ENCODE data around the gene KCTD6.

KCTD6 gene

GRCh38 chr3:58484722-58485069, 7.2 kb upstream of the KCTD6 start:
- H3K9ac ChIP-seq (ENCODE audit: low read depth in 1 of 2, low read length in 2 of 2): no peak overlapping the region
- peaks cover 0 to 6% of the 10 kb centered on the region in 2 donors for H3K4me1 ChIP-seq (ENCODE audit: control insufficient read depth in 2 of 2, insufficient read depth in 2 of 2, low read length in 2 of 2)
- H3K9me3 ChIP-seq (ENCODE audit: control insufficient read depth in 2 of 2, low read length in 2 of 2): no peaks in the 10 kb centered on the region
- no peak overlapping the region for H3K27ac ChIP-seq (ENCODE audit: low read depth in 2 of 2, low read length in 2 of 2)
- no peaks in the 10 kb centered on the region for H3K36me3 ChIP-seq (ENCODE audit: control insufficient read depth in 2 of 2, insufficient read depth in 2 of 2, low read length in 2 of 2)
- H3K4me3 ChIP-seq (ENCODE audit: low read length in 2 of 2): no peak overlapping the region
- no peaks in the 10 kb centered on the region for H3K27me3 ChIP-seq (ENCODE audit: control insufficient read depth in 2 of 2, insufficient read depth in 2 of 2, low read length in 2 of 2)

- H3K27me3 ChIP-seq (ENCODE audit: control insufficient read depth in 2 of 2, insufficient read depth in 2 of 2, low read length in 2 of 2): no peaks in the 10 kb centered on the region
- no peak overlapping the region for H3K27ac ChIP-seq (ENCODE audit: low read depth in 2 of 2, low read length in 2 of 2)
- peaks cover 0 to 7% of the 10 kb centered on the region in 2 donors for H3K4me1 ChIP-seq (ENCODE audit: control insufficient read depth in 2 of 2, insufficient read depth in 2 of 2, low read length in 2 of 2)
- H3K4me3 ChIP-seq (ENCODE audit: low read length in 2 of 2): no peak overlapping the region
- H3K9ac ChIP-seq (ENCODE audit: low read depth in 1 of 2, low read length in 2 of 2): no peak overlapping the region
- no peaks in the 10 kb centered on the region for H3K36me3 ChIP-seq (ENCODE audit: control insufficient read depth in 2 of 2, insufficient read depth in 2 of 2, low read length in 2 of 2)
- no peaks in the 10 kb centered on the region for H3K9me3 ChIP-seq (ENCODE audit: control insufficient read depth in 2 of 2, low read length in 2 of 2)
These were observed 6.0 kb upstream of the KCTD6 start for GRCh38 chr3:58485801-58486435.

GRCh38 chr3:58487140-58487886, 4.6 kb upstream of the KCTD6 start:
- H3K36me3 ChIP-seq (ENCODE audit: control insufficient read depth in 2 of 2, insufficient read depth in 2 of 2, low read length in 2 of 2): no peaks in the 10 kb centered on the region
- H3K27ac ChIP-seq (ENCODE audit: low read depth in 2 of 2, low read length in 2 of 2): no peak overlapping the region
- H3K4me3 ChIP-seq (ENCODE audit: low read length in 2 of 2): no peak overlapping the region
- H3K9me3 ChIP-seq (ENCODE audit: control insufficient read depth in 2 of 2, low read length in 2 of 2): no peaks in the 10 kb centered on the region
- H3K27me3 ChIP-seq (ENCODE audit: control insufficient read depth in 2 of 2, insufficient read depth in 2 of 2, low read length in 2 of 2): no peaks in the 10 kb centered on the region
- H3K4me1 ChIP-seq (ENCODE audit: control insufficient read depth in 2 of 2, insufficient read depth in 2 of 2, low read length in 2 of 2): peaks cover 4 to 13% of the 10 kb centered on the region in 2 donors
- H3K9ac ChIP-seq (ENCODE audit: low read depth in 1 of 2, low read length in 2 of 2): peak overlapping the region in 1 of 2 donors; percentile 14

- H3K9me3 ChIP-seq (ENCODE audit: control insufficient read depth in 2 of 2, low read length in 2 of 2): no peaks in the 10 kb centered on the region
- H3K36me3 ChIP-seq (ENCODE audit: control insufficient read depth in 2 of 2, insufficient read depth in 2 of 2, low read length in 2 of 2): no peaks in the 10 kb centered on the region
- no peak overlapping the region for H3K9ac ChIP-seq (ENCODE audit: low read depth in 1 of 2, low read length in 2 of 2)
- no peak overlapping the region for H3K27ac ChIP-seq (ENCODE audit: low read depth in 2 of 2, low read length in 2 of 2)
- no peaks in the 10 kb centered on the region for H3K27me3 ChIP-seq (ENCODE audit: control insufficient read depth in 2 of 2, insufficient read depth in 2 of 2, low read length in 2 of 2)
- peaks cover 18 to 27% of the 10 kb centered on the region in 2 donors for H3K4me1 ChIP-seq (ENCODE audit: control insufficient read depth in 2 of 2, insufficient read depth in 2 of 2, low read length in 2 of 2)
- no peak overlapping the region for H3K4me3 ChIP-seq (ENCODE audit: low read length in 2 of 2)
These were observed 2.9 kb upstream of the KCTD6 start for GRCh38 chr3:58488967-58489366.

GRCh38 chr3:58490860-58491501, 915 bp upstream of the KCTD6 start:
- Histone ChIP-seq H3K4me3 (ENCODE audit: low read length in 2 of 2) (peak overlapping the region; percentile 71 to 73), H3K9me3 (ENCODE audit: control insufficient read depth in 2 of 2, low read length in 2 of 2) (no peaks in the 10 kb centered on the region), H3K27me3 (ENCODE audit: control insufficient read depth in 2 of 2, insufficient read depth in 2 of 2, low read length in 2 of 2) (no peaks in the 10 kb centered on the region), H3K27ac (ENCODE audit: low read depth in 2 of 2, low read length in 2 of 2) (peak overlapping the region; percentile 57 to 61), H3K36me3 (ENCODE audit: control insufficient read depth in 2 of 2, insufficient read depth in 2 of 2, low read length in 2 of 2) (no peaks in the 10 kb centered on the region), H3K4me1 (ENCODE audit: control insufficient read depth in 2 of 2, insufficient read depth in 2 of 2, low read length in 2 of 2) (peaks cover 18 to 32% of the 10 kb centered on the region in 2 donors), H3K9ac (ENCODE audit: low read depth in 1 of 2, low read length in 2 of 2) (peak overlapping the region; percentile 58)

GRCh38 chr3:58492494-58492905, 604 bp downstream of the KCTD6 start:
- peaks cover 18 to 27% of the 10 kb centered on the region in 2 donors for H3K4me1 ChIP-seq (ENCODE audit: control insufficient read depth in 2 of 2, insufficient read depth in 2 of 2, low read length in 2 of 2)
- H3K9me3 ChIP-seq (ENCODE audit: control insufficient read depth in 2 of 2, low read length in 2 of 2): no peaks in the 10 kb centered on the region
- H3K4me3 ChIP-seq (ENCODE audit: low read length in 2 of 2): peak overlapping the region; percentile 62 to 93
- H3K36me3 ChIP-seq (ENCODE audit: control insufficient read depth in 2 of 2, insufficient read depth in 2 of 2, low read length in 2 of 2): no peaks in the 10 kb centered on the region
- H3K27ac ChIP-seq (ENCODE audit: low read depth in 2 of 2, low read length in 2 of 2): peak overlapping the region in 1 of 2 donors; percentile 71
- no peaks in the 10 kb centered on the region for H3K27me3 ChIP-seq (ENCODE audit: control insufficient read depth in 2 of 2, insufficient read depth in 2 of 2, low read length in 2 of 2)
- peak overlapping the region; percentile 69 to 80 for H3K9ac ChIP-seq (ENCODE audit: low read depth in 1 of 2, low read length in 2 of 2)

- peak overlapping the region in 1 of 2 donors; percentile 9 for H3K4me3 ChIP-seq (ENCODE audit: low read length in 2 of 2)
- no peaks in the 10 kb centered on the region for H3K36me3 ChIP-seq (ENCODE audit: control insufficient read depth in 2 of 2, insufficient read depth in 2 of 2, low read length in 2 of 2)
- H3K4me1 ChIP-seq (ENCODE audit: control insufficient read depth in 2 of 2, insufficient read depth in 2 of 2, low read length in 2 of 2): peaks cover 18 to 27% of the 10 kb centered on the region in 2 donors
These were observed 2.2 kb downstream of the KCTD6 start for GRCh38 chr3:58494107-58494506.

GRCh38 chr3:58495101-58495500, 3.2 kb downstream of the KCTD6 start:
- H3K4me1 ChIP-seq (ENCODE audit: control insufficient read depth in 2 of 2, insufficient read depth in 2 of 2, low read length in 2 of 2): peaks cover 18 to 27% of the 10 kb centered on the region in 2 donors
- no peak overlapping the region for H3K9ac ChIP-seq (ENCODE audit: low read depth in 1 of 2, low read length in 2 of 2)
- no peak overlapping the region for H3K4me3 ChIP-seq (ENCODE audit: low read length in 2 of 2)
- H3K27ac ChIP-seq (ENCODE audit: low read depth in 2 of 2, low read length in 2 of 2): no peak overlapping the region
- H3K27me3 ChIP-seq (ENCODE audit: control insufficient read depth in 2 of 2, insufficient read depth in 2 of 2, low read length in 2 of 2): no peaks in the 10 kb centered on the region
- no peaks in the 10 kb centered on the region for H3K36me3 ChIP-seq (ENCODE audit: control insufficient read depth in 2 of 2, insufficient read depth in 2 of 2, low read length in 2 of 2)
- no peaks in the 10 kb centered on the region for H3K9me3 ChIP-seq (ENCODE audit: control insufficient read depth in 2 of 2, low read length in 2 of 2)

More at GRCh38 chr3:58494107-58494506, 2.2 kb downstream of the KCTD6 start:
- no peaks in the 10 kb centered on the region for H3K9me3 ChIP-seq (ENCODE audit: control insufficient read depth in 2 of 2, low read length in 2 of 2)
- H3K27ac ChIP-seq (ENCODE audit: low read depth in 2 of 2, low read length in 2 of 2): no peak overlapping the region
- no peaks in the 10 kb centered on the region for H3K27me3 ChIP-seq (ENCODE audit: control insufficient read depth in 2 of 2, insufficient read depth in 2 of 2, low read length in 2 of 2)
- H3K9ac ChIP-seq (ENCODE audit: low read depth in 1 of 2, low read length in 2 of 2): no peak overlapping the region

- no peak overlapping the region for H3K4me3 ChIP-seq (ENCODE audit: low read length in 2 of 2)
- peaks cover 6 to 7% of the 10 kb centered on the region in 2 donors for H3K36me3 ChIP-seq (ENCODE audit: control insufficient read depth in 2 of 2, insufficient read depth in 2 of 2, low read length in 2 of 2)
- H3K9ac ChIP-seq (ENCODE audit: low read depth in 1 of 2, low read length in 2 of 2): no peak overlapping the region
- H3K27ac ChIP-seq (ENCODE audit: low read depth in 2 of 2, low read length in 2 of 2): no peak overlapping the region
- no peaks in the 10 kb centered on the region for H3K27me3 ChIP-seq (ENCODE audit: control insufficient read depth in 2 of 2, insufficient read depth in 2 of 2, low read length in 2 of 2)
- peaks cover 14 to 22% of the 10 kb centered on the region in 2 donors for H3K4me1 ChIP-seq (ENCODE audit: control insufficient read depth in 2 of 2, insufficient read depth in 2 of 2, low read length in 2 of 2)
- no peaks in the 10 kb centered on the region for H3K9me3 ChIP-seq (ENCODE audit: control insufficient read depth in 2 of 2, low read length in 2 of 2)
These were observed 4.4 kb downstream of the KCTD6 start for GRCh38 chr3:58496206-58496857.

GRCh38 chr3:58497097-58497496, 5.2 kb downstream of the KCTD6 start:
- H3K4me1 ChIP-seq (ENCODE audit: control insufficient read depth in 2 of 2, insufficient read depth in 2 of 2, low read length in 2 of 2): peaks cover 14 to 20% of the 10 kb centered on the region in 2 donors
- no peak overlapping the region for H3K27ac ChIP-seq (ENCODE audit: low read depth in 2 of 2, low read length in 2 of 2)
- no peak overlapping the region for H3K9ac ChIP-seq (ENCODE audit: low read depth in 1 of 2, low read length in 2 of 2)
- no peaks in the 10 kb centered on the region for H3K9me3 ChIP-seq (ENCODE audit: control insufficient read depth in 2 of 2, low read length in 2 of 2)
- H3K27me3 ChIP-seq (ENCODE audit: control insufficient read depth in 2 of 2, insufficient read depth in 2 of 2, low read length in 2 of 2): no peaks in the 10 kb centered on the region
- peaks cover 10 to 13% of the 10 kb centered on the region in 2 donors for H3K36me3 ChIP-seq (ENCODE audit: control insufficient read depth in 2 of 2, insufficient read depth in 2 of 2, low read length in 2 of 2)
- no peak overlapping the region for H3K4me3 ChIP-seq (ENCODE audit: low read length in 2 of 2)
